ENCODE measurements around the gene BNIP3.

Gene BNIP3

DNA sequence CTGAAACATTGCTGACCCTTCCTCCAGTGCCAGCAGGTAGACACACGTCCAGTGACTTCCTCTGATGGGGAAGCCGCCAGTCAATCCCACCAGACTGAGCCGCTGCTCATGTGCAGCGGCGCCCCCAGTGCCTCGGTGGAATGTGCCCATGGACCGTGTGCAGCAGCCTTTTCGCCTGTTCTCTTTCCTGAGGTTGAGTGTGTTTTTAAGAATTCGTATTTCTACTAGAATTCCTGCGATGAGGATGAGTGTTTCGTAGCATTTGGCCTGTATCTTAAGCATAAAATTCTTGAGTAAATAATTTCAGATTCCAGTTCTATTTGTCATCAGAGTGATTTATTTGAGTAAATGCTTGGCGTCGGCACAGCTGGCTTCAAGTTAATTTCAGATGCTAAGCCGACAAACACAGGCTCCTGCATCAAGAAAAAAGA lies 35.4 kb downstream of the BNIP3 start:
- TF ChIP-seq, protein P1, sequence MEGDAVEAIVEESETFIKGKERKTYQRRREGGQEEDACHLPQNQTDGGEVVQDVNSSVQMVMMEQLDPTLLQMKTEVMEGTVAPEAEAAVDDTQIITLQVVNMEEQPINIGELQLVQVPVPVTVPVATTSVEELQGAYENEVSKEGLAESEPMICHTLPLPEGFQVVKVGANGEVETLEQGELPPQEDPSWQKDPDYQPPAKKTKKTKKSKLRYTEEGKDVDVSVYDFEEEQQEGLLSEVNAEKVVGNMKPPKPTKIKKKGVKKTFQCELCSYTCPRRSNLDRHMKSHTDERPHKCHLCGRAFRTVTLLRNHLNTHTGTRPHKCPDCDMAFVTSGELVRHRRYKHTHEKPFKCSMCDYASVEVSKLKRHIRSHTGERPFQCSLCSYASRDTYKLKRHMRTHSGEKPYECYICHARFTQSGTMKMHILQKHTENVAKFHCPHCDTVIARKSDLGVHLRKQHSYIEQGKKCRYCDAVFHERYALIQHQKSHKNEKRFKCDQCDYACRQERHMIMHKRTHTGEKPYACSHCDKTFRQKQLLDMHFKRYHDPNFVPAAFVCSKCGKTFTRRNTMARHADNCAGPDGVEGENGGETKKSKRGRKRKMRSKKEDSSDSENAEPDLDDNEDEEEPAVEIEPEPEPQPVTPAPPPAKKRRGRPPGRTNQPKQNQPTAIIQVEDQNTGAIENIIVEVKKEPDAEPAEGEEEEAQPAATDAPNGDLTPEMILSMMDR (IDR thresholded peaks at IDR 0.05; ENCODE audit: insufficient read depth, low read length, poor library complexity, severe bottlenecking) = no peak
- Histone ChIP-seq H3K27me3 (replicated peaks; ENCODE audit: control insufficient read depth, insufficient read depth, low read length) (no peaks in the 10 kb centered on the region), H3K36me3 (ENCODE audit: control insufficient read depth, insufficient read depth, low read length) (peaks cover 33% of the 10 kb centered on the region), H3K4me3 (replicated peaks; ENCODE audit: low read depth, low read length) (no peak overlapping the region)
- no peak for DNase-seq (ENCODE audit: extremely low read depth, insufficient read length)

DNA sequence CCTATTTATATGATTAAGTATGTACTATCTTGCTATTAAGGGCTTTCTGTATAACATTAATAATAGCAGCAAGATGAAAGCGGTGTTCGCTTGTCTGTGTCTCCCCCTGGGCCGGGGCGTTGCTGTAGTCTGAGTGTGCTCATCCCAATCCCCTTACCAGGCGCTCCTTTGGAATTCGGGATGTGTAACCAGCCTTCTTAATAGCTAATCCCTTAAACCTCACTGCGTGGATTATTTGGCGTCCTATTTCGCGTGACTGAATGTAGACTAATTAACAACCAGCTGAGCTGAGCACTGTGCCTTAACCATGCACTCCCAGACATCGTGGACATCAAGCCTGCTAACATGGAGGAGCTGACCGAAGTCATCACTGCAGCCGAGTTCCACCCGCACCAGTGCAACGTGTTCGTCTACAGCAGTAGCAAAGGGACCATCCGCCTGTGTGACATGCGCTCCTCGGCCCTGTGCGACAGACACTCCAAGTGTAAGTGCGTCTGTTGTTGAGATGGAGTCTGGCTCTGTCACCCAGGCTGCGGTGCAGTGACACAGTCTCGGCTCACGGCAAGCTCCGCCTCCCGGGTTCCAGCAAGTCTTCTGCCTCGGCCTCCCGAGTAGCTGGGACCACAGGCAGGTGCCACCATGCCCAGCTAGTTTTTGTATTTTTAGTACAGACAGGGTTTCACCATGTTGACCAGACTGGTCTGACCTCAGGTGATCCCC lies 36.6 kb downstream of the BNIP3 start:
- no peak overlapping the region for H3K4me3 ChIP-seq (replicated peaks; ENCODE audit: low read depth, low read length)
- H3K27me3 ChIP-seq (replicated peaks; ENCODE audit: control insufficient read depth, insufficient read depth, low read length) = no peaks in the 10 kb centered on the region
- TF ChIP-seq, protein P1 (IDR thresholded peaks at IDR 0.05; ENCODE audit: insufficient read depth, low read length, poor library complexity, severe bottlenecking) = no peak
- H3K36me3 ChIP-seq (ENCODE audit: control insufficient read depth, insufficient read depth, low read length) = peaks cover 32% of the 10 kb centered on the region
- no peak for DNase-seq (ENCODE audit: extremely low read depth, insufficient read length)

DNA sequence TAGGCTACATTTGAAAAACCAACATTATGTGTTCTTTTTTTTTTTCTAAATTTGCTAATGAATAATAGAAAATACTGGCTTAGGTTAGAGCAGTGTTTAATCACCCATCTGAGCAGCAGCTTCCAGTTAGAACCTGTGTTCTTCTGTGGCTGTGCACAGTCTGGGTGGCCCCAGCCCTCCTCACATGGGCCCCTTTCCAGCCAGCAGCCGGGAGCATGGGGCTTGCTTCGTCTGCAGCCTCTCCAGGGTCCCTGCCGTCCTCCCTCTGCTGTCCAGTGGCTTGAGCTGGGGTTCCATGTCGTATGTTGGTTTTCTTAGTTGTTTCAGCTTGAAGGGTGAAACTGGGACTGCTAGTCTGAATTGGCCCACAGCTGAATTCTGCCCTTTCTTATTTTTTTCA lies 37.3 kb downstream of the BNIP3 start:
- TF ChIP-seq, protein P1 (IDR thresholded peaks at IDR 0.05; ENCODE audit: insufficient read depth, low read length, poor library complexity, severe bottlenecking) = no peak
- no peak overlapping the region for H3K4me3 ChIP-seq (replicated peaks; ENCODE audit: low read depth, low read length)
- H3K27me3 ChIP-seq (replicated peaks; ENCODE audit: control insufficient read depth, insufficient read depth, low read length) = no peaks in the 10 kb centered on the region
- H3K36me3 ChIP-seq (ENCODE audit: control insufficient read depth, insufficient read depth, low read length) = peaks cover 31% of the 10 kb centered on the region
- DNase-seq (ENCODE audit: extremely low read depth, insufficient read length) = no peak

DNA sequence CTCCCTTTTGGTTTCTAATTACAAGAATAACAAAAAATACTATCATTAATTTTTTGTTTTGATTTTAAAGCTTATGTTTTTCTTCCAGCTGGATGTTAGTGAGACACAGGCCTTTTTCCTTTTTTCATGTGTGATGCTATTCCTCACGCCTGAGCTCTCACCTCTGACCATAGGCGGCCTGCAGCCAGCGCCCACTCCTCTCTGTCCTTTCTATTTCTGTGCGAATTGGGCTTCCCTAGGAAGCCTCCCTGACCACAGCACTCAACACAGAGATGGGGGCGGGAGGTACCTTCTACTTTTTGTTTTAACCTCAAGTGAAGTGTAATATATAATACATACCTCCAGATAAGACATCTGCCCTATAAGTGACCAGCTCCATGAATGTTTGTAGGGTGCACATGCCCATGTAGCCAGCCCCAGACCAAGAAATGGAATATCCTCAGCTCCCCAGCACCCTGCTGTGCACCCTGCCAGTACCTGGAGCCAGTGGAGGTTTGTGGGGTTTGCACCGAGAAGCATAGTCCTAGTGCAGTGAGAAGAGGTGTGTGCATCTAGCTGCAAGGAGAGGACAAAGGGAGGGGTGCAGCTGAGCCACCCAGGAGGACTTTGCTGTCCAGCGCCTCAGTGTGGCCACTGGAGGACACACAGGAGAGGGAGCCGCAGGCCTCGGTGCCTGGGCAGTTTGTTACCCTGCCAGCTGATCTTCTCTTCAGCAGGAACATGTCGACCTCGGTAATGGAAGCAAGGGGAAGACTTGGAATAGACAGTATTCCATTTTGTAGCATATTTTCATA lies 38.5 kb downstream of the BNIP3 start:
- H3K27me3 ChIP-seq (replicated peaks; ENCODE audit: control insufficient read depth, insufficient read depth, low read length) = no peaks in the 10 kb centered on the region
- no peak overlapping the region for H3K4me3 ChIP-seq (replicated peaks; ENCODE audit: low read depth, low read length)
- TF ChIP-seq, protein P1 (IDR thresholded peaks at IDR 0.05; ENCODE audit: insufficient read depth, low read length, poor library complexity, severe bottlenecking) = peak; percentile 38
- no peak for DNase-seq (ENCODE audit: extremely low read depth, insufficient read length)
- H3K36me3 ChIP-seq (ENCODE audit: control insufficient read depth, insufficient read depth, low read length) = peaks cover 22% of the 10 kb centered on the region

DNA sequence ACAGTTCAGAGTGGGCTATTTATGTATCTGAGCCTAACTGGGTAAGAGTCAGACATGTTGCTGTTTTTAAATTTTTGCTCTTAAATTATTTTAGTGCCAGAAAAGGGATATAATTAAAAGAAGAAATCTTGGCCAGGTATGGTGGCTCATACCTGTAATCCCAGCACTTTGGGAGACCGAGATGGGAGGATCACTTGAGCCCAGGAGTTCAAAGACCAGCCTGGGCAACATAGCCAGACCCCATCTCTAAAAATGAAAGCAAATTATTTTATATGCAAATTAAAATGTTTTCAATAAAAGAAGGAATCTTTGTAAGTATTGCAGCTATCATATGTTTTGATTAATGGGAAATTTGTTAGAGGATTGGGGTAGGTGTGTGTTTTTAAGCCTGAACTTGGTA lies 39.3 kb downstream of the BNIP3 start:
- H3K36me3 ChIP-seq (ENCODE audit: control insufficient read depth, insufficient read depth, low read length) = peaks cover 19% of the 10 kb centered on the region
- TF ChIP-seq, protein P1 (IDR thresholded peaks at IDR 0.05; ENCODE audit: insufficient read depth, low read length, poor library complexity, severe bottlenecking) = no peak
- H3K27me3 ChIP-seq (replicated peaks; ENCODE audit: control insufficient read depth, insufficient read depth, low read length) = no peaks in the 10 kb centered on the region
- no peak overlapping the region for H3K4me3 ChIP-seq (replicated peaks; ENCODE audit: low read depth, low read length)
- DNase-seq (ENCODE audit: extremely low read depth, insufficient read length) = no peak

All from GM06990 (cell line).